SK-N-DZ (cell line): ENCODE data around the gene MRPL23. TPM values are rescaled to one million over a fixed set of nuclear protein-coding genes. Genes with fewer than 3 reads are reported as not detected.

Experiments
- DNase-seq: peaks from one replicate; pipeline ENCODE4 v3.0.0-alpha.2; 2015; ENCODE audit warnings: low spot score
- polyA plus RNA-seq, 2 experiments: library from polyadenylated mRNA; depleted of rRNA; stranded (reverse); fragments of >200 nt; gene quantifications; 2 replicates each; pipeline ENCODE4 v1.2.3, GENCODE V29; 2014

The MRPL23 gene
- polyA plus RNA-seq (2014; cell fraction: cytosol; rRNA removed), result 248 and 340 TPM in 2 replicates
- 178 and 215 TPM in 2 replicates for polyA plus RNA-seq (2014; cell fraction: nucleus; rRNA removed)

DNA sequence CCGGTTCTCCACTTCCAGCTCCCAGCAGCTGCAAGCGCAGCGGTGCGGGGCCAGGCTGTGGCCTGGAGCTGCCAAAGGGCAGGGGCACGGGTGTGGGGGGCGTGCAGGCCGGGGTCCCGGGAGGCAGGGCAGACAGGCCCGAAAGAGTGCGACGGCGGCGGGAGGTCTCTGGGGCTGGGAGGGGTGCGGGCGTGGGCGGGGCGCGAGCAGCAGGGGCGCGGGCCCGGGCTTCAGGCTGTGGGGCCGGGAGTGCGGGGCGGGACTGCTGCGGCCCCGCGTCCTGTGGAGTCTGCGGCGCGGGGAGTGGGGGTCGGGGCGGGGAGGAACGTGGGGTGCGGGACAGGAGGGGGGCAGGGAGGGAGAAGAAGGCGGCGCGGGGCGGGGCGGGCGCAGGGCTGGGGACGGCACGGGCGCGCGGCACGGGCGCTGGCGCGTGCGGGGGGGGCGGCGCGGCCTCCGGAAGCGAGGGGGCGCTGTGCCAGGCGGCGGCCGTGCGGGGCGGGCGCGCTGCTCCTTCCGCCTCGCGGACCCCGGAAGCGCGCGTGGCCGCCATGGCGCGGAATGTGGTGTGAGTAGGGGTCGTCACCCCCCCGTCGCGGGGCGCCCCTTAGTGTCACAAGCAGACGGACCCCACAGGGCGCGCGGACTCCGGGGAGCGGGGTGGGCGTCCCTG is at the start of gene MRPL23:
Gene MRPL23 (plus strand): TSS at position 521 of the 673 bp plus-strand sequence. CDS start 31 bp downstream, at position 552.
- no peak for DNase-seq

- no peak for DNase-seq
Observed at GRCh38 chr11:1899090-1899489, 48.0 kb upstream of the MRPL23 start.

DNA sequence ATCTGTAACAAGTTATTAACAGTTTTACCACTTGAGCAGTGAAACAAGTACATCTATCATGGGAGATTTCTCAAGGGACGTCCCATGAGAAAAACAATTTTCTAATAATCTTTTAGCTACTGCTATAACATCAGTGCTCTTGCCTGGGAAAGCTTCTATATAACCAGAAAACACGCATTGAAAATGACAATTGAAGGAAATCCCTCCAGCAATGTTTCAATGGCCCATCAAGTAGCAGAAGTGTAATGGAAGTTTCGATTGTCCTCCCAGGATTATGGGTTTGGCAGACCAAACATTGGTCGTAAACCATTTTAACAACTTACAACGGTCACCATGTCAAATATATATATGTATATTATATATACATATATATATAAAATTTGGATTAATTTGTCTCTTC is 47.4 kb upstream of the MRPL23 start:
- DNase-seq, result no peak

GRCh38 chr11:1906181-1906580 is 41.0 kb upstream of the MRPL23 start:
- no peak for DNase-seq

DNA sequence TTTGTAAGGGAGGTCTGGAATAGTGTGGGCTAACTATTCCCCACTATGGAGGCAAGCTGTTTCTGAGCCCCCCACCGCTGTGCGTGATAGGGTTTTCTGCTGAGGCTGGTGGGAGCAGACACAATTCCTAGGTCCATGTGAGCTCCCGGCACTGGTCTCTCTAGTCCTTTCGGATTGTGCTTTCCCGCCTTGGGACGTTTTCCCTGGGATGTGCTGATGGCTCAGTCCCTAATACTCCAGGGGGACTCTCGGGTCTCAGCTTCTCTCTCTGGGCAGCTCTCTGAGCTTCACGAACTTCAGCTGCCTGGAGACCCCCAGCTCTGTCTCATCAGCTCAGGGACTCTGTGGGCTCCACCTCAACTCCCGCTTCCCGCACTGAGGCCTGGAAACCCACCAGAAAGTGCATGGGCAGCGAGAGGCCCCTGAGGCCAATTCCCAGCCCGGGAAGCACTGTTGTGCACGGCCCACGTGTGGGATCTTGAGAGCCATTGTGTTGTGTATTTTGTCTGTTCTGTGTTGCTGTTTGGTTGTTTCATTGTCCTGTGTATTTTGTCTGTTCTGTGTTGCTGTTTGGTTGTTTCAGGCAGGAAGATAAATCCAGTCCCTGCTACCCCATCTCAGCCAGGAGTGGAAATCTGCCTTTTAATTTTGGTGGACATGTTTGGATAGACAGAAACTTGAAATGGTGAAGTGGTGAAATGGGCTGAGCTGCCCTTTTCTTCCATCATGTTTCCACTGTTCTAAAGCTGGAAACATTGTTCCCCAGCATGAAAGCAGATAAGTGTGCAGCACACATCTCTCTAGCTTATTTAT is 40.3 kb upstream of the MRPL23 start:
- DNase-seq, result no peak

DNA sequence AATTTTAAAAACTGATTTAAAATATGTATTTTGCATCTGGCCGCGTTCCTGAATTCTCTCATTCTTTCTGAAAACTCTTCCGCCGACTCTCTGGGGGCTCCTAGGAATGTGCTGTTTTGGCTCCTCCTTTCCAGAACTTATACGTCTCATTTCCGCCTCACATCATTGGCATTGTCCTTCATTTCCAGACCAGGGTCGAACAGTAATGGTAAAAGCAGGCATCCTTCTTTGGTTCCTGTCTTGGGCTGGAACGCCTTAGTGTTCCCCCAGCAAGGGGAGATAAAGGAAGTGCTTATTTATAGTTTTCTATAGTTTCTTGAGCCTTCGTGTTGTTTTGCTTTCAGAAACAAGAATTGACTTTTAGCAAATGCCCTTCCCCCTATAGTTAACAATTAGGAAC is 38.5 kb upstream of the MRPL23 start:
- DNase-seq, result no peak

GRCh38 chr11:1909524-1909923 is 37.6 kb upstream of the MRPL23 start:
- no peak for DNase-seq

- no peak for DNase-seq
Observed at GRCh38 chr11:1912289-1912878, 34.7 kb upstream of the MRPL23 start.

- DNase-seq, result no peak
Observed at GRCh38 chr11:1913271-1914060, 33.7 kb upstream of the MRPL23 start.

GRCh38 chr11:1915795-1916131 is 31.4 kb upstream of the MRPL23 start:
- DNase-seq, result no peak

- DNase-seq, result no peak
Observed at GRCh38 chr11:1916132-1916985, 30.8 kb upstream of the MRPL23 start.

GRCh38 chr11:1916986-1917522 is 30.1 kb upstream of the MRPL23 start:
- no peak for DNase-seq

DNA sequence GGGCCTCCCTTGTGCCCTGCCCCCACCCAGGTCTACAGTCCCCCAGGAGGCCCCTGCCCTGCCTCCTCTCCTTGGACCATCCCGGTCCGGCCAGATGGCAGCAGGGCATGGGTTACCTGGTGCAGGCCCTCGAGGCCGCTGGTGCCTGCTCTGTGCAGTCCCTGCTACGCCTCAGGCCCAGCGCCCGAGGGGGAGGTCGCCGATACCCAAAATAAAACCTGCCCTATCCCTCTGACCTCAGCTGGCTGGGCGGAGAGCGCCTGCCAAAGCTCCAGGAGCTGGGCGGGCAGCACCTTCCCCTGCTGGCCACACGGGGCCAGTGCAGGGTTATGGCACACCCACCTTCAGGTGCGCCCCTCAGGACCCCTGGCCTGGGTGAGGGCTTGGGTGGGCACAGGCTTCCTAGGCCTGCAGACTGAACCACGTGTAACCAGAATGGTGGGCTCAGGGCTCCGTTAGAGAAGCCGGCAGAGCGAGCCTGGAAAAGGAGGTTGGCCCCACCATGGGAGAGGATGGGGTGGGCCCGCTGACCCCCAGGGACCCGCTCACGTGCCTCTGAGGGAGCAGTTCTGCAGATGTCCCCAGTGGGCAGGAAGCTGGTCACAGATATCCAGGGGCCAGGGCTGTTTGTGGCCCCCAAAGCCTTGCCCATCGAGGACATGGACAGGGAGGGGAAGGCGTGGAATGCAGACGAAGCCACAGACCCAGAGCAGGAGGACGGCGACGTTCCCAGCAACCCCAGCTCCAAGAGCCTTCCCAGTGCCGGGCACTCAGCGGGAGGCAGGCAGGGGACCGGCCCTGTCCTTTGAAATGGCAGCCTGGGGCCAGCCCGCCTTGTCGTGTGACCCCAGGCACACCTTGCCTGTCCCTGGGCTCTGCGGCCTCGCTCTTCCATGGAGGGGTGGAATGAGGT is 29.4 kb upstream of the MRPL23 start:
- no peak for DNase-seq

- no peak for DNase-seq
Observed at GRCh38 chr11:1918436-1919315, 28.5 kb upstream of the MRPL23 start.

DNA sequence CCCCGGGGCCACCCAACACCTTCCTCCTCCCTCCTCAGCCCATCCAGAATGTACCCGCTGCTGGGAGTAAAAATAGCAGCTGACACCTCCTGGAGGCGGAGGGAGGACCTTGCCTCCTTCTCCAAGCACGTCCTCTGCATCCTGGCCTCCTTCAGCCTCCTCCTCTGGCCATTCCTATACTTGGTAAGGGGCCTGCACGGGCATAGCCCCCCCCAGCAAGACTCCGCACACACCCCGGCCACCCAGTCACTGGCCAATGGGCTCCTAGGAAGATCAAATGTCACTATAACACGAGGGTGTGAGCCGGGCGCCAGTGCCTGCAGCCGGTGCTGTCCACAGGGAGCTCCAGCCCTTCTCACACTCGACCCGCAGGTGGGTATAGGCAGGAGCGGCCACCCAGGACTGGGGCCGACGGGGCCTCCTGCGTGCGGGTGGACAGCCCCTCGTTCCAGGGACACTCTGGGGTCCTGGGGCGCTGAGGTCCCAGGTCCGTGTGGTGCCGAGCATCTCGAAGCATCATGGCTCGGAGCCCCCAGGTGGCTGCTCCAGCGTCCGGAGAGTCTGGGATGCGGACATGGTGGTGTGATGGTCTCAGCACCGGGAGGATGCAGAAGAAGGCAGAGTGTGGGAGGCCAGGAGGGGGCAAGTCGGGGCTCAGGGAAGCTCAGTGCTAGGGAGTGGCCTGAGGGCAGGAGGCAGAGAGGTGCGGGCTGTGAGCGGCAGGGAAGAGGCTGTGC is 27.6 kb upstream of the MRPL23 start, which contains the start of gene TNNT3:
Gene TNNT3 (plus strand): TSS at position 313 of the 737 bp plus-strand sequence. CDS start 3,172 bp downstream, outside the sequence.
- DNase-seq, result no peak

DNA sequence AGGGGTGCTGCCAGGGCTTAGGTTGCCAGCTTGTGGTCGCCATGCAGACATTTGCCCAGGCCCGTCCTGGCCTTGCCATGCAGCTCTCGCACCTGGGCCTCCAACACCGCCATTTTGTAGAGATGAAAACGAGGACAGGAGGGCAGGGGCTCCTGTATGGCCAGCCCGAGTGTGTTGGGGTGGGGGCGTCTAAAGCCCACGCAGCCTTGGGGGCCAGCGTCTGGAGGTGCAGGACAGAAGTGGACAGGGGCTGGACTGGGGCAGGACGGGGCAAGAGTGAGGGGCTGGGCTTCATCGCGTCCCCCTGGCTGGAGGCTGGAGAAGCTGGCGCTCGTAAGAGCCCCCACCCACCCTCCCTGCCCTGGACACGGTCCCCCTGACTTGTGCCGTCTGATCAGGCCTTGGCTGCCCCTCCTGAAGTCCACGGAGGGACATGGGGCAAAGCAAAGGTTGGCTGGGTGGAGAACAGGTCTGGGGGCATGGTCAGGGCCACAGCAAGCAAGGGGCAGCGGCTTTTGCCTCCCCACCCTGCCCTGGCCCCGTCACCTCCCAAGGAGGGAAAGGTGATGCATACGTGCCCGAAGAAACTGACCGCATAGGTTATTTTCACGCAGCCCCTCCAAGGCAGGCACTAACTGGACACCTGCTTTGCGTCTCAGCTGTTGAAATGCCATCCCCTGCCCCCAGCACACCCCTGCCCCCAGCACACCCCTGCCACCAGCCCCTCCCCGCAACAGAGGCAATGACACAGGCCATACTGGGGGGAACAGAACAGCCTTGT is 26.8 kb upstream of the MRPL23 start:
- no peak for DNase-seq
